K562 (cell line): Measurements from ENCODE around the gene CSPG5. TPM values are rescaled to one million over a fixed set of nuclear protein-coding genes. Genes with fewer than 3 reads are reported as not detected.

ENCODE experiments used
- CC2D1A ChIP-seq: fragments of 450-650 bp; IDR thresholded peaks from 2 replicates; pipeline ENCODE4 v1.6.1; 2017; ENCODE audit warnings: mild to moderate bottlenecking
- CHD1 ChIP-seq: fragments of 200-600 bp; sonication (generic); IDR thresholded peaks from one replicate; pipeline ENCODE4 v1.6.1; 2012; ENCODE audit warnings: mild to moderate bottlenecking, moderate library complexity, low read length, inconsistent platforms
- E2F6 ChIP-seq, 2 experiments: IDR thresholded peaks; 2 replicates each; pipeline ENCODE4 v1.6.1; 2011; ENCODE audit warnings: borderline replicate concordance in 1 of 2, control low read depth in 1 of 2, low read depth in 1 of 2, low read length in 1 of 2, mild to moderate bottlenecking in 1 of 2, mixed read lengths in 1 of 2, moderate library complexity in 1 of 2; ENCODE audit not compliant: insufficient read depth in 1 of 2, insufficient read length in 1 of 2, poor library complexity in 1 of 2, severe bottlenecking in 1 of 2; ENCODE audit errors: extremely low read depth in 1 of 2
- FOXP1 ChIP-seq: sonication (generic); formaldehyde crosslinking; IDR thresholded peaks from 2 replicates; pipeline ENCODE4 v1.8.0; 2022; ENCODE audit warnings: mild to moderate bottlenecking, missing genetic modification reagents
- HIVEP1 ChIP-seq: fragments of 250-450 bp; sonication (Bioruptor Pico); IDR thresholded peaks from 2 replicates; pipeline ENCODE4 v1.4.0; 2020; ENCODE audit warnings: mild to moderate bottlenecking
- JUND ChIP-seq, 2 experiments: IDR thresholded peaks; 2 replicates in 1 of 2; 3 replicates in 1 of 2; pipeline ENCODE4 v1.6.1; 2011; ENCODE audit warnings: borderline replicate concordance in 2 of 2, low read depth in 2 of 2, low read length in 2 of 2, improper control_type of control experiment in 1 of 2, missing biosample characterization in 1 of 2, missing genetic modification characterization in 1 of 2, missing genetic modification reagents in 1 of 2
- MLLT1 ChIP-seq, 2 experiments: fragments of 450-650 bp; IDR thresholded peaks; 2 replicates each; pipeline ENCODE4 v1.6.1; 2016
- PURB ChIP-seq: sonication (generic); formaldehyde crosslinking; IDR thresholded peaks from 2 replicates; pipeline ENCODE4 v1.9.0; 2021; ENCODE audit warnings: low read depth, mild to moderate bottlenecking, missing genetic modification reagents
- PYGO2 ChIP-seq: fragments of 450-650 bp; IDR thresholded peaks from 2 replicates; pipeline ENCODE4 v1.6.1; 2016; ENCODE audit warnings: mild to moderate bottlenecking, missing genetic modification characterization, moderate library complexity, missing compliant biosample characterization
- SAP30 ChIP-seq: fragments of 200-600 bp; sonication (generic); IDR thresholded peaks from 2 replicates; pipeline ENCODE4 v1.6.1; 2012; ENCODE audit warnings: borderline replicate concordance, low read depth, mild to moderate bottlenecking, moderate library complexity, low read length, control low read depth, inconsistent platforms; ENCODE audit not compliant: insufficient read depth, poor library complexity, severe bottlenecking
- SRSF3 ChIP-seq: fragments of 200-400 bp; formaldehyde crosslinking; IDR thresholded peaks from 2 replicates; pipeline ENCODE4 v1.6.1; 2016; ENCODE audit warnings: mild to moderate bottlenecking, low read length, moderate library complexity; ENCODE audit not compliant: insufficient read depth
- TCF7 ChIP-seq: sonication (generic); IDR thresholded peaks from 2 replicates; pipeline ENCODE4 v1.6.1; 2016; ENCODE audit warnings: antibody characterized with exemption, borderline replicate concordance
- YBX1 ChIP-seq: fragments of 450-650 bp; IDR thresholded peaks from 2 replicates; pipeline ENCODE4 v1.7.1; 2016; ENCODE audit warnings: mild to moderate bottlenecking
- ZNF121 ChIP-seq: sonication (generic); formaldehyde crosslinking; conservative IDR thresholded peaks from 2 replicates; pipeline ENCODE4 v1.8.0; 2022; ENCODE audit warnings: missing genetic modification reagents
- polyA plus RNA-seq, 8 experiments: library from polyadenylated mRNA; depleted of rRNA in 4 of 8; stranded (reverse) in 5 of 8; unstranded in 3 of 8; fragments of >200 nt; fragmentation: Nextera tagmentation in 2 of 8; fragmentation: Illumina TruSeq in 1 of 8; extraction: Ambion mirVana in 2 of 8; extraction: Trizol in 1 of 8; gene quantifications; 2 replicates each; pipeline versions ENCODE4 v1.2.1 to v1.2.3, GENCODE V29; 2011 to 2014; ENCODE audit warnings: inconsistent platforms in 1 of 8, missing spikeins in 1 of 8
- total RNA-seq, 7 experiments: library from RNA; depleted of rRNA in 6 of 7; stranded (reverse); fragments of >200 nt in 6 of 7; fragmentation: Illumina TruSeq in 2 of 7; extraction: Trizol in 2 of 7; gene quantifications; 2 replicates each; pipeline versions ENCODE4 v1.2.1 to v1.2.3, GENCODE V29; 2011 to 2021; ENCODE audit warnings: low replicate concordance in 1 of 7
- TF ChIP-seq, protein P1 (sequence below): sonication (generic); IDR thresholded peaks from 2 replicates; pipeline ENCODE4 v1.6.1; 2016
- TF ChIP-seq, protein P2 (sequence below): sonication (generic); formaldehyde crosslinking; IDR thresholded peaks from 2 replicates; pipeline ENCODE4 v1.4.0; 2020; ENCODE audit warnings: mild to moderate bottlenecking, missing genetic modification reagents
- TF ChIP-seq, protein P3 (sequence below): fragments of 450-650 bp; IDR thresholded peaks from 2 replicates; pipeline ENCODE4 v1.6.1; 2016; ENCODE audit warnings: borderline replicate concordance

Gene CSPG5
- total and polyA plus RNA-seq, 9 of the 15 experiments (the other 6 are each of a cell fraction or from before 2014, with no cell fraction given) = 0.06 to 3.3 (median 2.4) TPM

GRCh38 chr3:47512416-47513124 lies 66.1 kb downstream of the CSPG5 start (continued):
- TF ChIP-seq JUND (IDR thresholded peaks at IDR 0.05; ENCODE audit: borderline replicate concordance, low read depth, low read length) (no peak), JUND (tag; IDR thresholded peaks at IDR 0.05; ENCODE audit: borderline replicate concordance, low read depth, low read length) (no peak), CC2D1A (peak; percentile 31; the same call in 1 of the 2 replicates), PURB (no peak), HIVEP1 (CRISPR knock-in tag) (no peak), PYGO2 (tag) (no peak), ZNF121 (no peak), TCF7 (no peak), SAP30 (peak; percentile 25), YBX1 (no peak), FOXP1 (peak; percentile 72), MLLT1 (IDR thresholded peaks at IDR 0.05) (peak; percentile 56 to 82; a peak in 3 of 4 replicates), SRSF3 (0 out of 2 replicates have a peak, but pooled peaks have one; percentile 58), CHD1 (peak; percentile 92), E2F6 (IDR thresholded peaks at IDR 0.05; ENCODE audit: borderline replicate concordance in 1 of 2, extremely low read depth in 1 of 2, insufficient read depth in 1 of 2, insufficient read length in 1 of 2, low read depth in 1 of 2, low read length in 1 of 2, poor library complexity in 1 of 2, severe bottlenecking in 1 of 2) (peak in 1 of 2 experiments; percentile 13)
- TF ChIP-seq, protein P1, sequence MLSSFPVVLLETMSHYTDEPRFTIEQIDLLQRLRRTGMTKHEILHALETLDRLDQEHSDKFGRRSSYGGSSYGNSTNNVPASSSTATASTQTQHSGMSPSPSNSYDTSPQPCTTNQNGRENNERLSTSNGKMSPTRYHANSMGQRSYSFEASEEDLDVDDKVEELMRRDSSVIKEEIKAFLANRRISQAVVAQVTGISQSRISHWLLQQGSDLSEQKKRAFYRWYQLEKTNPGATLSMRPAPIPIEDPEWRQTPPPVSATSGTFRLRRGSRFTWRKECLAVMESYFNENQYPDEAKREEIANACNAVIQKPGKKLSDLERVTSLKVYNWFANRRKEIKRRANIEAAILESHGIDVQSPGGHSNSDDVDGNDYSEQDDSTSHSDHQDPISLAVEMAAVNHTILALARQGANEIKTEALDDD = no peak
- TF ChIP-seq, protein P2, sequence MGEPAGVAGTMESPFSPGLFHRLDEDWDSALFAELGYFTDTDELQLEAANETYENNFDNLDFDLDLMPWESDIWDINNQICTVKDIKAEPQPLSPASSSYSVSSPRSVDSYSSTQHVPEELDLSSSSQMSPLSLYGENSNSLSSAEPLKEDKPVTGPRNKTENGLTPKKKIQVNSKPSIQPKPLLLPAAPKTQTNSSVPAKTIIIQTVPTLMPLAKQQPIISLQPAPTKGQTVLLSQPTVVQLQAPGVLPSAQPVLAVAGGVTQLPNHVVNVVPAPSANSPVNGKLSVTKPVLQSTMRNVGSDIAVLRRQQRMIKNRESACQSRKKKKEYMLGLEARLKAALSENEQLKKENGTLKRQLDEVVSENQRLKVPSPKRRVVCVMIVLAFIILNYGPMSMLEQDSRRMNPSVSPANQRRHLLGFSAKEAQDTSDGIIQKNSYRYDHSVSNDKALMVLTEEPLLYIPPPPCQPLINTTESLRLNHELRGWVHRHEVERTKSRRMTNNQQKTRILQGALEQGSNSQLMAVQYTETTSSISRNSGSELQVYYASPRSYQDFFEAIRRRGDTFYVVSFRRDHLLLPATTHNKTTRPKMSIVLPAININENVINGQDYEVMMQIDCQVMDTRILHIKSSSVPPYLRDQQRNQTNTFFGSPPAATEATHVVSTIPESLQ (CRISPR knock-in tag) = 0 out of 2 replicates have a peak, but pooled peaks have one; percentile 54
- TF ChIP-seq, protein P3, sequence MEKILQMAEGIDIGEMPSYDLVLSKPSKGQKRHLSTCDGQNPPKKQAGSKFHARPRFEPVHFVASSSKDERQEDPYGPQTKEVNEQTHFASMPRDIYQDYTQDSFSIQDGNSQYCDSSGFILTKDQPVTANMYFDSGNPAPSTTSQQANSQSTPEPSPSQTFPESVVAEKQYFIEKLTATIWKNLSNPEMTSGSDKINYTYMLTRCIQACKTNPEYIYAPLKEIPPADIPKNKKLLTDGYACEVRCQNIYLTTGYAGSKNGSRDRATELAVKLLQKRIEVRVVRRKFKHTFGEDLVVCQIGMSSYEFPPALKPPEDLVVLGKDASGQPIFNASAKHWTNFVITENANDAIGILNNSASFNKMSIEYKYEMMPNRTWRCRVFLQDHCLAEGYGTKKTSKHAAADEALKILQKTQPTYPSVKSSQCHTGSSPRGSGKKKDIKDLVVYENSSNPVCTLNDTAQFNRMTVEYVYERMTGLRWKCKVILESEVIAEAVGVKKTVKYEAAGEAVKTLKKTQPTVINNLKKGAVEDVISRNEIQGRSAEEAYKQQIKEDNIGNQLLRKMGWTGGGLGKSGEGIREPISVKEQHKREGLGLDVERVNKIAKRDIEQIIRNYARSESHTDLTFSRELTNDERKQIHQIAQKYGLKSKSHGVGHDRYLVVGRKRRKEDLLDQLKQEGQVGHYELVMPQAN = peak; percentile 73
